SW480 (cell line): ENCODE measurements around the gene STK11IP.

ENCODE experiments used
- DNase-seq: peaks from one replicate; pipeline ENCODE4 v3.0.0-alpha.2; 2016; ENCODE audit warnings: low spot score

STK11IP gene, protein sequence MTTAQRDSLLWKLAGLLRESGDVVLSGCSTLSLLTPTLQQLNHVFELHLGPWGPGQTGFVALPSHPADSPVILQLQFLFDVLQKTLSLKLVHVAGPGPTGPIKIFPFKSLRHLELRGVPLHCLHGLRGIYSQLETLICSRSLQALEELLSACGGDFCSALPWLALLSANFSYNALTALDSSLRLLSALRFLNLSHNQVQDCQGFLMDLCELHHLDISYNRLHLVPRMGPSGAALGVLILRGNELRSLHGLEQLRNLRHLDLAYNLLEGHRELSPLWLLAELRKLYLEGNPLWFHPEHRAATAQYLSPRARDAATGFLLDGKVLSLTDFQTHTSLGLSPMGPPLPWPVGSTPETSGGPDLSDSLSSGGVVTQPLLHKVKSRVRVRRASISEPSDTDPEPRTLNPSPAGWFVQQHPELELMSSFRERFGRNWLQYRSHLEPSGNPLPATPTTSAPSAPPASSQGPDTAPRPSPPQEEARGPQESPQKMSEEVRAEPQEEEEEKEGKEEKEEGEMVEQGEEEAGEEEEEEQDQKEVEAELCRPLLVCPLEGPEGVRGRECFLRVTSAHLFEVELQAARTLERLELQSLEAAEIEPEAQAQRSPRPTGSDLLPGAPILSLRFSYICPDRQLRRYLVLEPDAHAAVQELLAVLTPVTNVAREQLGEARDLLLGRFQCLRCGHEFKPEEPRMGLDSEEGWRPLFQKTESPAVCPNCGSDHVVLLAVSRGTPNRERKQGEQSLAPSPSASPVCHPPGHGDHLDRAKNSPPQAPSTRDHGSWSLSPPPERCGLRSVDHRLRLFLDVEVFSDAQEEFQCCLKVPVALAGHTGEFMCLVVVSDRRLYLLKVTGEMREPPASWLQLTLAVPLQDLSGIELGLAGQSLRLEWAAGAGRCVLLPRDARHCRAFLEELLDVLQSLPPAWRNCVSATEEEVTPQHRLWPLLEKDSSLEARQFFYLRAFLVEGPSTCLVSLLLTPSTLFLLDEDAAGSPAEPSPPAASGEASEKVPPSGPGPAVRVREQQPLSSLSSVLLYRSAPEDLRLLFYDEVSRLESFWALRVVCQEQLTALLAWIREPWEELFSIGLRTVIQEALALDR

DNA sequence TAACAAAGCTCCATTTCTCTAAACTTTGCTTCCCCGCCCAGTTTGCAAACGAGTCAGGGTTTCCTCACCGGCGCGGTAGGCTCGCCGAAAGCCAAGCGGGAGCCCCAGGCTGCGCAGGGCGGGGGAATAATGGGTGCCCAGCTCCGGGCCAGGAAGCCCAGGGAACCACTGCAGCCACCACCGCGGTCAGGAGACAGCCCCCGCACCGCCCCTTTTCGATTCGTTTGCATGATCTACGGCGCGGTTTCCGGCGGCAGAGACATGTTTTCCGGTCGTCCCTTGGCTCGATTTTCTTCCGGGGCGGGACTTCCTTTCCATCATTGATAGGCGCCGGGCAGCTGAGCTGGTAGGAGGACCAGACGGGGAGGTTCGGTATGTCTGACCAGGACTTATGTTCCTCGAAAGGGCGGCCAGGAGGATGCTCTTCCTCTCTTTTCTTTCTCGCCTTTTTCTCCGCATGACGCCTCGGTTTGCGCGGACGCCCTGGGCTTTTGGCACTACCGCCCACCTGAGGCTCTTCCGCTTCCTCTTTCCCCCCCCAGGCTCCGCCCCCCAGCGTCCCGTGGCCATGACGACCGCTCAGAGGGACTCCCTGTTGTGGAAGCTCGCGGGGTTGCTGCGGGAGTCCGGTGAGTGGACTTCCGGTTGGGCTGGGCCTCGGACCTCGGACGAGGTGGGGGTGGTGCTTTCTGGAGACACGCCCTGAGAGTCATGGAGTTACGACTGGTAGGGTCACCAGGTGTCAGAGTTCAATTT, at the start of gene STK11IP:
TSS of gene STK11IP (plus strand) at position 306 of the 756 bp plus-strand sequence. CDS start at position 569, 263 bp downstream.
- DNase-seq: peak; percentile 96

DNA sequence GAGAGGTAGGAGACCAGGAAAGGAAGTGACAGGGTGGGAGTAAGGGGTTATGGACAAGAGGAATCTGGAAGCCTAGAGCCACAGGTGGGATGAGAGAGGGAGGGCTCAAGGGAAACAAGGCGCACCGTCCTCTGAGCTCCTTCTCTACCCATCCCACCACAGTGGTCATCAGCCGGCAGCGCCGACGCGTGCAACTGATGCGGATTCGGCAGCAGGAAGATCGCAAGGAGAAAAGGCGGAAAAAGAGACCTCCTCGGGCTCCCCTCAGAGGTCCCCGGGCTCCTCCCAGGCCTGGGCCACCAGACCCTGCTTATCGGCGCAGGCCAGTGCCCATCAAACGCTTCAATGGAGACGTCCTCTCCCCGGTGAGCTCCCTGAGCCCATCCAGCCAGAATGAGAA, 48.7 kb upstream of the STK11IP start:
- no peak for DNase-seq

DNA sequence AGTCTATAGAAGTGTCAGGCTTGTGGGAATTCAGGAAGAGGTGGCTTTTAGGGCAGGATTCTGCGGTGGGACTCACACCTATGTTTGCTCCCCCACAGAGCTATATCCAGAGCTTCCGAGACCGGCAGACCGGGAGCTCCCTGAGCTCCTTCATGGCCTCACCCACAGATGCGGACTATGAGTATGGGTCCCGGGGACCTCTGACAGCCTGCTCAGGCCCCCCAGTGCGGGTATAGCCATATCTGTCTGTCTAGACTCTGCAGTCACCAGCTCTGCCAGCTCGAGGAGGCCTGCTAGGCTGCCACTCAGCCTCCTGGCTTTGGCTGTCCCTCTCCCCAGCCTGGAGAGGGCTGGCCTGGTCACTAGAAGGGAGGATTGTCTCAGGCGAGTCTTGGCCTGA, 48.0 kb upstream of the STK11IP start:
- DNase-seq: no peak

DNA sequence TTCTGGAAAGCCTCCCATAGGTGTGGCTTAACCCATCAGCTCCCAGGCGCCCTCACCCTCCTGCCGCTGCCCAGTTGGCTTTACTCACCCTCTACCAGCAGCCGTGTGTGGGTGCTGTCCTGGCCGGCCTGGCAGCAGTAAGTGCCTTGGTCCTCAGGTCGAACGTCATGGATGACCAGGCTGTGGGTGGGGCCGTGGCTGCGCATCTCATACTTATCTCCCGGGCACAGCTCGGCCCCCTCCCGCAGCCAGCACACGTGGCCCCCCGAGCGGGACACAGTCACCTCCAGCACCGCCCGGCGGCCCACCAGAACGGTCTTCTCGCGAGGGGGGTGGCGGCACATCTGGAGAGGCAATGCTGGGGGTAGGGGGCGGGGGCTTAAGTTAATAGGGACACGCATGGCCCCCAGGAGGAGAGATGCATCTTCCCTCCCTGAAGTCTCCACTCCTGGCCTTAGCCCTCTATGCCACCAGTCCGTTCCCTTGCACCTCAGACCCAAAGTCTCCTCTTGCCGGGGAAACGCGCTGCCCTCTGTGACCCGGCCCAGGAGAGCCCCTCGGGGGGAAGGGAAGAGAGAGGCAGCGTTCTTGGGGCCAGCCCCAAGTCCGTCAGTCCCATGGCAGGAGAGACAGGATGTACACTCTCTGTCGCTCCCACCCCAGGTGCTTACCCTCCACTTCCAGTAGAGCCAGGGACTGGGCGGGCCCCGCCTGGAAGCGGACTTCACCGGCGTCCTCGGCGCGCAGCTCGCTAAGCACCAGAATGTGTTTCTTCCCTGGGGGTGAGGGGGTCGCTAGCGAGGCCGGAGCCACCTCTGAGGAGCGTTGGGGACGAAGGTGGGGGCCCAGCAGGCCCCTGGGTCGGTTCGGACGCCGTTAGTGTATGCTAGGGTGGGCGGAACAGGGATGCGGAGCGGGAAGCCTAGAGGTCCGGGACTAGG, 45.9 kb upstream of the STK11IP start:
- DNase-seq: no peak

DNA sequence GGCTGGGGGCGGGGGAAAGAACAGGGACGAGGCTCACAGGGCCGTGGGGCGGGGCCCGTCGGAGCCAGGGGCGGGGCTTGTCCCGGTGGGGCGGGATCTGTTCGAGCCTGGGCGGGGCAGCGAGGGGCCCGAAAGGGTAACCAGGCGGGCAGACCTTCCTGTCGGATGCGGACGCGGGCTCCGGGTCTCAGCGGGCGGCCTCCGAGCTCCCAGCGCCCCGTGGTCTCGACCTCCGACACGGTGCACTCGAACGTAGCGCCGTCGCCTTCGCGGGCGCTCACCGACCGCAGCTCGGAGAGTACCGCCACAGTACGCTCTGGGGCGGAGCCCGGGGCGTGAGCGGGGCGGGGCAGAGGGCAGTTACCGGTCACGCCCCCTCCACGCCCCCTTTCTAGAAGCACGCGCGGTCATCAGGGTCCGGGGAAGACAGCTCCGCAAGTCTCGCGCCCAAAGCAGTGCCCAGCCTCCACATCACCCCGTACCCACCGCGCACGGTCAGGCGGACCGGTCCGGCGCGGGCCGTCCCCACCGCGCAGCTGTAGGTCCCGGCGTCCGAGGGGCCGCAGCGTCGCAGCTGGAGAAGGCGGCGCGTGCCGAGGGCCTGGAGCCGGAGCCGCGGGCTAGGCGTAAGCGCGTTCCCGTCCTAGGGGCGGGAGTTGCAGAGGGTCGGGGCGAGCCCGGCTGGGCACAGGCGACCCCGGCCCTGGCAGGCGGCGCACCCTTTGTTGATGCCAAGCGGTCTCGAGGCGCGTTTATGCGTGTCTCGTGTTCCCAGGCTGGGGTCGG, 45.1 kb upstream of the STK11IP start:
- DNase-seq: peak; percentile 54

DNA sequence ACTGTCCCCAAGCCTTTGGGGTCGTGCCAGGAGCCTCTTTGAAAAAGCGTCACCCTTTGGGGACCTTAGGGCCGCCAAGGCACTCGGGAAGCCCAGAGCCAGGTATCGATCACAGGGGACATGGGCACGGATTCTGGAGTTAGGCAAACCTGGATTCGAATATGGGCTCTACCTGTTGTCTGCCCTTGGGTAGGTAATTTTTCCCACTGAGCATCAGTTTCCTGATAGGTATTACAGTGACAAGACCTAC, 44.6 kb upstream of the STK11IP start:
- no peak for DNase-seq

DNA sequence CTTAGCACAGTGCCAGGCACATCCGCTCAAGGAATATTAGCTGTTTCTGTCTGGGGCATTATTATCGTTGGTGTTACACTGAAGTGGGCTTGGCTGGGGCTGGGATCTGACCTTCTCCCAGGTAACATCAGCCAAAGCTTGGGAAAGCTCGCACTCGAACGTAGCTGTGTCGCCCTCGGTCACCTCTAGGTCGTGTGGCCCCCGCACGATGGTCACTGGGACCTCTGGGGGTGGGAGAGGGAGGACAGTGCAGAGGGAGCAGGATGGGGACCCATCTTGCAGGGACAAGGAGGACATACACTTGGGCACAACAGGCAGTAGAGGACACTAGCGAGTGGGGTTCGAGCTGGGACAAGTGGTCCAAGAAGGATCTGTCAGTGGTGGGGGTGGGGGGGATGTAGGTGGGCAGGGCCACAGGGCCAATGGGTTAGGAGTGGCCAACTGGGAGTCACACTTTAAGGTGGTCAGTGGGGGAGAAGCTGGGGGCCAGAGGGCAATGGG, 44.1 kb upstream of the STK11IP start:
- DNase-seq: no peak

DNA sequence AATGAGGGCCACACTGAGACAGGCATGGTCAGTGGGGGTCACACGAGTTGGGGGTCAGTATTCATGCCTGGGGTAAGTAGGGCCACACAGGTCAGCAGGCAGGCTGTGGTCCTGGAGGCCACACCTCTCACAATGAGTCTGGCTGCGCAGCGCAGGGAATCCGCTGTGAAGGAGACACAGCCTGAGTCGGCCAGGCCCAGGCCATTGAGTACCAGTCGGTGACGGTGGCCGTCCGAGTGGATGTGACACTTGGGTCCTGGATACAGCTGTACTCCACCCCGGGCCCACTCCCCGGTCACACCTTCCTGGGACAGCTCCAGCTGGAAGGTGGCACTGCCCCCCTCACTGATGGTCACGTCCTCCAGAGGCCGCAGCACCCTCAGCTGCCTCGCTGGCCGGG, 43.3 kb upstream of the STK11IP start:
- DNase-seq: no peak

DNA sequence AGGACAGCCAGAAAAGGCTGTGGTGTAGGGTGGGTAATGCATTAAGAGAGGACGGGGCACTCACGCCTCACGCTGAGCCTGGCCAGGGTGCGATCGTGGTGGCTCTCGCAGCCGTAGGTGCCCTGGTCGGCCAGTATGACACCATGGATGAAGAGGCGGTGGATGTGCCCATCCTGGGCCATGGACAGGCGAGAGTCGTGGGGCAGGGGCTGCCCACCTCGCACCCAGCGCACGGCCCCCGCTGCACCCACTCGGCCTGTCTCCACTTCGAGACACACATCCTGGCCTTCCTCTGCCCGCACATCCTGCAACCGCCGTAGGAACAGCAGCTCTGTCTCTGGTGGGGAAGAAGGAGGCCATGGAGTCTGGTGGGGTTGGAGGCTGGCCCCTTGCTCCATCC, 41.7 kb upstream of the STK11IP start:
- no peak for DNase-seq

DNA sequence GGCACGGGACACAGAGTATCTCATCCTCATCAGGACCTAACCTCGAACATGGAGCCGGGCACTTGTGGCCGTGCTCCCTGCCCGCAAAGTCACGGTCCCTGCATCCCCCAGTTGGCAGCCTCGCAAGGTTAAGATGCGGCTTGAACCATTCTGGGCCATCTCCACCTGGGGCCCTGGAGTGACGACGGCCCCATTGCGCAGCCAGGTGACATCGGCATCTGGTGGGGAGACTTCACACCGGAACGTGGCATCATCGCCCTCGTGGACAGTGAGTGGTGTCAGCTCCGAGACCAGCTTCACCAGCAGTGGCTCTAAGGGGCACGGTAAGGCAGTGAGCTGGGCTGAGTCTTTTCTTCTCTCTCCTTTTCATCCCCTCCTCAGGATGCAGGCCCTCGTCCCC, 41.2 kb upstream of the STK11IP start:
- DNase-seq: no peak

DNA sequence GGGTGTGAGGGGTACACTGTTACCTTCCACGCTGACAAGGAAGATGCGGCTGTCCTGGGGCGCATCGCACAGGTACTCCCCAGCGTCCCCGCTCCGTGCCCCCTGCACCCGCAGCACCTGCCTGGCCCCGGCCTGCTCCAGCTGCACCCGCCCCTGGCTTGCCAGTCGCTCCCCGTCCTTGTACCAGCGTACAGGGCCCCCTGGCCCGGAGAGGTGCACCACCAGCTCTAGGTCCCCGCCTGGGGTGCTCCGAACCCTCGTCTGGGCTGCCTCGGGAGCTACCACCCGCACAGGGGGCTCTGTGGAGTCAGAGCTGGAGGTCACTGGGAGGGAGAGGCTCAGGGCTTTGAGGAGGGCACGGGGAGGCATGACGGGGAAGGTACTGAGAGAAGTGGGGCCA, 40.3 kb upstream of the STK11IP start:
- DNase-seq: no peak

DNA sequence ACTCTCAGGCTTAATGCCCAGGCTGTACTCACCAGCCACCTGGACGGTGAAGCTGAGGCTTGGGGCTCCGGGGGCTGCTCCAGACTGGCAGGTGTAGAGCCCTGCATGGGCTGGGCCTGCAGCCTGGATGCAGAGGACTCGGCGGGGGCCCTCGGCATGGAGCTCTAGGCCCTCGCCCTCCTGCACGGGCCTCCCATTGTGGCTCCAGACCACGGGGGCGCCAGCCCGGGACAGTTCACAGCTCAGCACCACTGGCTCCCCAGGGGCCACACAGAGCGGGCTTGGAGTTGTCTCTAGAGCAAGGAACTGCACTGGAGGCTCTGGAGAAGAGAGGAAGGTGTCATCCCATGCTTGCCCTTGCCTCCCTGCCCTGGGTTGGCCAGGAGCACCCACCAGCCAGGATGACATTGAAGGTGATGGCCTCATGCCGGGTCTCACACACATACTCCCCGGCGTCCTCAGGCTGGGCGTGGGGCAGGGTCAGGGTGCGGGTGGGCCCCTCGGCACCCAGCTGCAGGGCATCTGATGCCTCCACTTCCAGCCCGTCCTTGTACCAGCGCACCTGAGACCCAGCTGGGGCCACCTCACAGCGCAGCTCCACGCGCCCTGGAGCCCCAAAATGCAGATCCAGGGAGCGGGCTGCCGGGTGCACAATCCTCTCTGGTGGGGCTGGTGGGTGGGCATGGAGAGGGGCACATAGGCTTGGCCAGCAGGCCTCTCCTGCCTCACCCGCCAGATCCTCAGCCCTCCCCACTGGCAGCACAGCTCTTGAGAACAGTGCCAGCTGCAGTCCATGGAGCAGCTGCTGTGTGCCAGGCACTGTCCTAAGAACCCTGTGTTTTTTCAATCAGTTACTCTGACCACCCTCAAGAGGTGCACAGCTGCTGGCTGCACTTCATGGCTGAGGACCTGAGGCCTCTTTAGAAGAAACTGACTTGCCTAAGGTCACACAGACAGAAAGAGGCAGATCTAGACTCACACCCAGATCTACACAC, 39.6 kb upstream of the STK11IP start:
- DNase-seq: no peak

DNA sequence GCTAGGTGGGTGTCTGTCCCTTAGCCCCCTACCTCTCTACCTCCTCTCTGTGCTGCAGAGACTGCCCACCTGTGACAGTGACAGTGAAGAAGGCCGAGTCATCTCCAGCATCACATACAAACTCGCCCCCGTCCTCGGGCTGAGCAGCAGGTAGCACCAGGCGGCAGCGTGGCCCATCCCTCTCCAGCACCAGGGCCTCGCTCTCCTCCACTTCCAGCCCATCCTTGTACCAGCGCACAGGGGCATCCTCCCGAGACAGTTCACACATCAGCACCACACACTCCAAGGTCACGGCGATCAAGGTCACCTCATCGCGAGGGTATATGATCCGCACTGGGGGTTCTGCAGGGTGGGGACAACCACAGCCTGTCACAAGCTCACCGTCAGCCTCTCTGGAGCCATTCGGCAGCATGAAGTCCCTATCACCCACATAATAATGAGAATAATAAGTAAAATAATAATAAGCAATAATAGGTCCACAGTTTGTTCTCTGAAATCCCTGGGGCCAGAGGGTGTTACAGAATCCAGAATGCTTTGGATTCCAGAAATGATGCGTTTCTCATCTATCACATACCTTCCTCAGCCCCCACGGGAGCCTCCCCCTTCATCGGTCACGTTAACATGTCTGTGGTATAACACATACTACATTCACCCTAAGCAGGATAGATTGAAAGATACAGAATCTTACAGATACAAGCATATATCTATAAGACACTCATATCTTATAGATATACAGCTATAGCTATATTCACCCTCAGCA, 38.3 kb upstream of the STK11IP start:
- DNase-seq: no peak

DNA sequence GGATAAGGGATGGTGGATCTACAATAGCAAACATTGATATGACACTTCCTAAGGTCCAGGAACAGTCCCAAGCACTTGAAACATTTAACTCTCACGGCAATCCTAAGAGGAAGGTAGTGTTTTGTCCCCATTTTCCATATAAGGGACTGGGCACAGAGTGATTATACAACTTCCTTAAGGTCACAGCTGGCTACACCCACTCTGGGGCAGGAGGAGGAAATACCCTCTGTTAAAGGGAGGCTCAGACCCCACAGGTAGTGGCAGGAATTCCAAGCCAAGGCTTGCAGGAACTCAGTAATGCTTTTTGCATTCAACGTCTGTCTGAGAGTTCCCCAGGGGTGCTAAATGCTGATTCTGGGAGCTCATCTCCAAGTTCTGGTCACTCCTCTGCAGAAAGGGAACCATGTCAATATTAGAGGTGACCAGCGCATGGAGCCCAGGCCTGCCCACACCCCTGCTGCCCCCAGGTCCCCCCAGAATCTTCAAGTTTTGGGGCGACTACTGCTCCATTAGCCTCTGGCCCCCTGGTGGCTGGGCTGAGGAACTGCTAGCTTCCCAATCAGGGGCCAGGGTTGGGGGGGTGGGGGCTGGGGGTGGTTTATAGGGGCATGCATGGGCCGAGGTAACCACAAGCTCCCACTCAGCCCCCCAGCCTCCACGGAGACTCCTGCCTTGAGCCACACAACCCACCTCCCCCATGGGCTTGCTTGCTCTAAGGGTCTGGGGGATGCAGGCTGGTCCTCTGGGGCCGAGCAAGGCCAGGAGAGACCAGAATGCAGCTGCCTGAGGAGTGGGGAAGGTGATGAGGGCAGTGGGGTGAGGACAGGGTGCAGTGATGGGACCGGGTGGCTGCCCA, 37.4 kb upstream of the STK11IP start:
- no peak for DNase-seq

DNA sequence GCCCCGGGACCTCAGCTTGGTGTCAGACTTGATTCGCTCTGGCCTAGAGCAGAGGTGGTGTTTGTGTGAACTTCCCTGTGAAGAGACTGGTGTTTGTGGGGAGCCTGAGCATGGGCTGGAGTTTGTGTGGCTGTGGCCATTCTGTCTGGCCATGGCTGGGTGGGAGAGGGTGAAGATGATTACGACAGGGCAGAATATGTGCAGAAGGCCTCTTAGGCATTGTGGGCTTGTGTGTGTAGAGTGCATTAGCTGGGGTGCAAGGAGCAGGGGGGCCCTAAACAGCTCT, 36.8 kb upstream of the STK11IP start:
- DNase-seq: no peak

DNA sequence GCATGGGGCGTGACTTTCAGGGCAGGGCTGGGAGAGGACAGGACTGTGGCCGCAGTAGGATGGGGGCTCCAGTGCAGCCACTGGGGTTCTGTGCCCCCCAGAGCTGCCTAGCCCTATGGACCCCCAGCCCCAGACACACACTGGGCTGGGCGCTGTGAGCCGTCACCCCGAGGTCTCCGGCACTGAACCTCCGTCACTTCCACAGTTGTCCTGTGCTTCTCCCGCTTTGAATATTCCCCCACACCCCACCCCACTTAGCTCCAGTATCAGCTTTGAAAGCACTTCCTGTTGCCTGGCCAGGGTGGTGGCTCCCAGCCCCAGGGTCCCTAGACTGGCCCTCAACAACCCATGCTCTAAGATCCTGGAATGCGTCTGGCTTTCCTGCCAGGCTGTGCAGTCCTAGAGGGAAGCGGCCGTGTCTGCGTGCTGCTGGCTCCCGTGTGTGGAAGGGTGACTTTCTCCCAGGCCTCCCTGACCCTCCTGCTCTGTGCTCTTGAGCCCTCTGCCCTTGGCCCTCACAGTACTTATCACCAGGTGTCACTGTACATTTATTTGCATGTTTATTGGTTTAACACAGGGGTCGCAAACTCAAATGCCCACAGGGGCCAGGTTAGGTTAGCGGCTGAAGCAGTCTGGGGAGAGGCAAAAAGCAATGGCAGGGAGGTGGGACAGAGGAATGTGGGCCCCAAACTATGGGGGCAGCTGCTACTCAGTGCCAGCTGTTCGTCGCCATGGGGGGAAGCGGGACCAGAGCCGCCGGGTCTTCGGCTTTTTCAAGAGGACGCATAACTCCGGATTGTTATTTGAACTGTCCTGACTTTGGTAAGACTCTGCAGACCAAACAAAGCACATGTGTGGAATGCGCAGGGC, 36.2 kb upstream of the STK11IP start:
- DNase-seq: no peak
